Ovary (tissue), 3 donors: ENCODE measurements around the gene GLA.

Experiments
- CTCF ChIP-seq, 3 donors: fragments of 450-650 bp in 2 of 3; fragments of 200-600 bp in 1 of 3; IDR thresholded peaks; one replicate each; pipeline versions ENCODE4 v1.5.1 to v1.8.0; 2016 to 2022; ENCODE audit warnings: antibody characterized with exemption in 3 of 3, mild to moderate bottlenecking in 1 of 3
- POLR2A ChIP-seq: fragments of 450-650 bp; IDR thresholded peaks from one replicate; pipeline ENCODE4 v1.6.1; 2017; ENCODE audit warnings: antibody characterized with exemption, mild to moderate bottlenecking, moderate library complexity
- donor health status: DM: no; HTN: no; CAD: no.

- no peak for TF ChIP-seq CTCF (IDR thresholded peaks at IDR 0.05)
- no peak for TF ChIP-seq POLR2A
Measured at GRCh38 chrX:101399825-101400224, 7.9 kb downstream of the GLA start.
